HG03565 (cell line): Measurements from ENCODE around the gene SLC4A11.

Source experiments
- ATAC-seq: cut with Tn5 transposase; IDR thresholded peaks from one replicate; pipeline ENCODE4 v1.9.1; 2021; ENCODE audit warnings: mild to moderate bottlenecking, moderate library complexity; ENCODE audit not compliant: unreplicated experiment

Gene SLC4A11

DNA sequence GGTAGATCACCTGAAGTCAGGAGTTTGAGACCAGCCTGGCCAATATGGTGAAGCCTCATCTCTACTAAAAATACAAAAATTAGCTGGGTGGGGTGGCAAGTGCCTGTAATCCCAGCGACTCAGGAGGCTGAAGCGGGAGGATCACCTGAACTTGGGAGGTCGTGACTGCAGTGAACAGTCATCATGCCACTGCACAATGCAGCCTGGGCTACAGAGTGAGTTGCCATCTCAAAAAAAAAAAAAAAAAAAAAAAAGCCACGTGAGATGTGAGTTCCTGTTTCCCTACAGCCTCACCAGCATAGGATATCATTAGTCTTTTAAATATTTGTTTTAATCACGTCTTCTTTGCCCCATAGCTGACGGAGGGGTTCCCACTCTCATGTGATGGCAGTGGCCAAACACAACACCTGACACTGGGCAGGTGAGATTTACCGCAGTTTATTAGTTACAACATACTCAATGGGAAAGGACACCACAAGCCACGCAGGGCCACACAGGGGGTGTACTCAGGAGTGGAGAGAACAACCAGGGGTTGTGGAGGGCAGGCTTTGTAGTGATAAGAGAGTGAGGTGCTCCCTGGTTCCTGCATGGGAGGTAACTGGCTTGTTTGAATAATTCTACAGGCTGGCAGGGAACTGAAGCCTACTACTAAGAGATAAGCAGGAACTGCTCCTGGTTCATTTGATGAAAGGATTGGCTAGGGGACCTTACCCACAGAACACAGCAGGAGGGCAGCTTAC lies 61.1 kb downstream of the SLC4A11 start:
- ATAC-seq: no peak
